HG02763 (cell line): ENCODE results near the gene MAML2.

Experiments
- ATAC-seq: cut with Tn5 transposase; IDR thresholded peaks from one replicate; pipeline ENCODE4 v1.9.1; 2021; ENCODE audit warnings: mild to moderate bottlenecking, moderate library complexity; ENCODE audit not compliant: unreplicated experiment

The MAML2 gene

DNA sequence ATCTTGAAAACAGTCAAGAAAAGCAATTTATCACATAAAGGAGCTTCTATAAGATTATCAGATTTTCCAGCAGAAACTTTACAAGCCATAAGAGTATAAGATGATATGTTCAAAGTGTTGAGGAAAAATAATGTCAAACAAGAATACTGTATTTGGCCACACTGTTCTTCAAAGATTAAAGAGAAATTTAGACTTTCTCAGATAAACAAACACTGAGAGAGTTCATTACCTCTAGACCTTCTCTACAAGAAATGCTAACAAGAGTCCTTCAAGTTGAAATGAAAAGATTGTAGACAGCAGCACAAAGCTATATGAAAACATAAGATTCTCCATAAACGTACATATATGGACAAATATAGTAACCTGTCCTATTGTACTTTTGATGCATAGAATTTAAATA, 411.1 kb downstream of the MAML2 start:
- no peak for ATAC-seq

DNA sequence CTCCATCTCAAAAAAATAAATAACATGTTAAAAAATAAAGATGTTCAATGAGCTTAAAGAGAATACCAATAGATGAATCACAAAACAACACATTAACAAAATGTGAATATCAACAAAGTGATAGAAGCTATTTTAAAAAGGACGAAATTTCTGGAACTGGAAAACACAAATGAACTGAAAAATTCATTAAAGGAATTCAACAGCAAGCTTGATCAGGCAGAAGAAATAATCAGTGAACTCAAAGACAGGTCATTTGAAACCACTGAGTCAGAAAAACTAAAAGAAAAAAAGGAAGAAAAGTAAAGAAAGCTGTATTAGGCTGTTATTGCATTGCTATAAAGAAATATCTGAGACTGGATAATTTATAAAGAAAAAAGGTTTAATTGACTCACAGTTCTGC, 412.0 kb downstream of the MAML2 start:
- no peak for ATAC-seq

DNA sequence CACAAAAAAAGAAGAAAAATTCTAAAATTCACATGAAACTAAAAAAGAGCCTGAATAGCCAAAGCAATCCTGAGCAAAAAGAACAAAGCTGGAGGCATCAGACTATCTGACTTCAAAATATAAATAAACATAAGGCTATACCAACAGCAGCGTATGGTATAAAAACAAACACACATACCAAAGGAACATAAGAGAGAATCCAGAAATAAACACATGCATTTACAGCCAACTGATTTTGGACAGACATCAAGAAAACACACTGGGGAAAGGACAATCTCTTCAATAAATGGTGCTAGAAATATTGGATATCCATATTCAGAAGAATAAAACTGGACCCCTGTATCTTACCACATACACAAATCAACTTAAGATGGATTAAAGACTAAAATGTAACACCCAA, 416.3 kb downstream of the MAML2 start:
- no peak for ATAC-seq
